Stimulated activated CD8-positive, alpha-beta memory T cell treated with anti-CD3 and anti-CD28 coated beads, Interleukin-7, amount 100 ng/mL, for 4 hours (primary cell): ENCODE data around the gene TOP3A.
"Not testable (repeated sequence)": the region's sequence is repeated elsewhere in the genome, so short reads cannot be mapped to it uniquely, and the experiment has no call there.

Experiments
- DNase-seq, 2 donors: peaks; one replicate each; pipeline ENCODE4 v3.0.0-alpha.2; 2020; ENCODE audit warnings: low read depth in 2 of 2

The TOP3A gene

GRCh38 chr17:18314731-18315561 is at the start of gene TOP3A, which contains the start of gene SMCR8:
TSS of gene TOP3A (minus strand) at chr17:18314994. CDS start at chr17:18314778, 216 bp downstream.
TSS of gene SMCR8 (plus strand) at chr17:18315293. CDS start at chr17:18315790, 497 bp downstream.
- DNase-seq, result peak; percentile 98 to 99

DNA sequence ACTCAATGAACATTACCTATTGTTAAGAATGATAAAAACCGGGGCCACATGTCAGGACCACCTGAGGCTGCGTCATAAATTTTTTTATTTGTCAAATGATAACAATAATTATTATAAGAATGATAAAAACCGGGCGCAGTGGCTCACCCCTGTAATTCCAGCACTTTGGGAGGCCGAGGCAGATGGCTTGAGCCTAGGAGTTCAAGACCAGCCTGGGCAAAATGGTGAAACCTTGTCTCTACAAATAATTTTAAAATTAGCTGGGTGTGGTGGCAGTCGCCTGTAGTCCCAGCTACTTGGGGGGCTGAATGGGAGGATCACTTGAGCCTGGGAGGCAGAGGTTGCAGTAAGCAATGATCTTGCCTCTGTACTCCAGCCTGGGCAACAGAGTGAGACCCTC is 49.4 kb upstream of the TOP3A start:
- DNase-seq, result no peak

- peak; percentile 73 to 87 for DNase-seq
Observed at GRCh38 chr17:18363101-18364049, 48.6 kb upstream of the TOP3A start, which contains the start of gene SHMT1. TSS of gene SHMT1 (minus strand) at chr17:18363550. CDS start at chr17:18355981, 7,569 bp downstream.

DNA sequence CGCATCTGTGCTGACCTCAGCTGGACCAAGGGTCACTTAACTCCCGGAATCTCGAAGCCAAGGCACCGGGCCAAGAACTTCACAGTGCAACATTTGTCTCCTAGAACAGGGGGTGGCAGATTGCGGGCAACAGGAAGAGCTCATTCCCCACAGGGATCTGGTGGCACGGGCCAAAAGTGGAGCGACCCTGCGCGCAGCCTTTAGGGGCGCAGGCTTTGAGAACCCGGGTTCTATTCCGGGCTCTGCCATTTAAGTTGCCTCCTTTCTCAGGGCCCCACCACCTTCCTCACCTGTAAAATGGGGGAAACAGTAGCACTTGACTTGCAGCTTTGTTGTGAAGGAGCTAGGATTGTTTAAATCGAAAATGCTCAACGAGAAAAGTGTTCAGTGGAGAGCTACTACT is 47.9 kb upstream of the TOP3A start:
- no peak for DNase-seq

DNA sequence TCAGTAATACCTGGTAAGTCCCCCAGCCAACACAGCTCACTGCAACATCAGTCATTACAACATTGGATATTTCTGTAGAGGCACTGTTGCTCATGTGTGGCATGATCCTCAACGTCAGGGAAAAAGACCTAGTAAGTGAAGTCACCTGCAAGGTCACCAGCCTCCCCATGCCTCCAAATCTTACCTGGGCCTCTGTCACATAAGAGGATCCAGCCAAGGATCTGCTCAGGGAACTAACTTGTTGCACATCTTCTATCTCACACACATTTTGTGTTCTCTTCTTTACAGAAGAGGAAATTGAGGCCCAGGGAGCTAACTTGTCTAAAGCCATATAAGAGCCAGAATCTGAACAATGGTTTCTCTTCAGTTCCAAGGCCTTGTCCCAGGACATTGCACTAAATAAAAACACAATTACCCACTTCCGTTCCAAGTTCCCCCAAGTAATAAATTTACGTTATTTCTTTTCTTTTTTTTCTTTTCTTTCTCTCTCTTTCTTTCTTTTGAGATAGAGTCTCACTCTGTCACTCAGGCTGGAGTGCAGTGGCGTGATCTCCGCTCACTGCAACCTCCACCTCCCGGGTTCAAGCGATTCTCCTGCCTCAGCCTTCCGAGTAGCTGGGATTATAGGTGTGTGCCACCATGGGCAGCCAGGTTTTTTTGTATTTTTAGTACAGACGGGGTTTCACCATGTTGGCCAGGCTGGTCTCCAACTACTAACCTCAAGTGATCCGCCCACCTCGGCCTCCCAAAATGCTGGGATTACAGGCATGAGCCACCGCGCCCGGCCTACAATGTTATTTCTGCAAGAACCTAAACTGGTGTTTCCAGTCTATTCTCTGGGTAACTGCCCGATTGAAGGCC is 47.3 kb upstream of the TOP3A start:
- DNase-seq, result no peak

- DNase-seq, result no peak
Observed at GRCh38 chr17:18360518-18360917, 45.7 kb upstream of the TOP3A start.

DNA sequence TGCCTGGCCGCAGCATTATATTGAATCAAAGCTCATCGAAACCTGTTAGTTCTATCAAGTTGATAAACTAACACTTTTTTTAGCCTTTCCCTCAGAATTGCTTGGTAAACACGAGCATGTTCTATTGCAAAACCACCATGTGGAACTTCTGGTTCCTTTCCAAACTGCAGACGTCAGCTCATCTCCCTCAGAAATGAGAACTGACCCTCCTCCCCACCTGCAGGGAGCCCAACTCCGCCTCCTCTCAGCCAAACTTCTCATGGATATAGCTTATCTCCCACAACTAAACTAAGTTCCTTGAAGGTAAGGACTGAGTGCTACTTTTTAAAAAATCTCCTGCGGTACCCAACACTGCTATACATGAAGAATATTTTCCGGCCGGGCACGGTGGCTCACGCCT is 41.8 kb upstream of the TOP3A start:
- DNase-seq, result no peak

DNA sequence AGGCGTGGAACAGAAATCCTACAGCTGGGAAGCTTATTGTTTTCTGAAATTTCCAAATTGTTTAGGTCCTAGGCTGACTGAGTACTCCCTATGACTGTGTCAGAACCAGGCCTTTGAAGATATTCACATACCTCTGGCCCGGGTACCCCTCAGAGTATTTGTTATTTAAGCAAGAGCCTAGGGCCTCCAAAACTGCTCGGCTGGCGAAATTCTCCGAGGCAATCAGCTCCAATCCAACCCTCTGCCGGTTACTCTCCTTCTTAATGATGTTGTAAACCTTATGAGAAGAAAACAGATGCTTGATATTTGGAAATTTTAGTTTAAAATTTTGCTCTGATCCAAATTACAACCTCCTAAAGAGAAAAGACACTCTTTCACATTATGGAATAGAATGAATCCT is 38.7 kb upstream of the TOP3A start:
- no peak for DNase-seq

- no peak for DNase-seq
Observed at GRCh38 chr17:18344021-18344420, 29.2 kb upstream of the TOP3A start.

- no peak for DNase-seq
Observed at GRCh38 chr17:18339933-18340332, 25.1 kb upstream of the TOP3A start.

- not testable (repeated sequence) for DNase-seq
Observed at GRCh38 chr17:18338158-18338557, 23.4 kb upstream of the TOP3A start.

DNA sequence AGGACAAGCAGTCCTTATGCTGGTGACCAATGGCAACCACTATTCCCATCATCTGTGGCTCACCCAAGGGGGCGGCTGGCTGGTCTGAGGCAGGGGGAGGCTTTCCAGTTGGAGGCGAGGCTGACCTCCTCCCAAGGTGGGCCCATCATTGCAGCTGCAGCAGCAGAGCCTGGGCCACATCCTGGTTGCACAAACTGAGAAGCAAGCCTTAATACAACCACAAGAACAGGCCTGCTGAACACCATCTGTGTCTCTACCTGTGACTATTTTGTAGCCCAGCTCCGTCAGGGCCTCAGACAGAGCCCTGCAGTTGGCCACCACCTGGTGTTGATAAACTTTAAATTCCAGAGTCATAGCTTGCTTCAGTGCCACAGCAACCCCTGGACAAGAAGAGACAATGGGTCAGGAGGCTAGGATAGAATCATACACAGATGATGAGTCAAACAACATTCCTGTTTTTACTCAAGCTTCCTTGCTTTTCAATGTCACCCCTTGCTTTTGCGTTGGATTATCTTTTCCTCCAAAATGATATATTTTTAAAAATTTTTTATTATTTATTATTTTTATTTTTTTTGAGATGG is 18.2 kb upstream of the TOP3A start:
- no peak for DNase-seq

GRCh38 chr17:18331879-18332278 is 17.1 kb upstream of the TOP3A start:
- DNase-seq, result no peak

GRCh38 chr17:18328643-18329204 is 13.9 kb upstream of the TOP3A start:
- no peak for DNase-seq

DNA sequence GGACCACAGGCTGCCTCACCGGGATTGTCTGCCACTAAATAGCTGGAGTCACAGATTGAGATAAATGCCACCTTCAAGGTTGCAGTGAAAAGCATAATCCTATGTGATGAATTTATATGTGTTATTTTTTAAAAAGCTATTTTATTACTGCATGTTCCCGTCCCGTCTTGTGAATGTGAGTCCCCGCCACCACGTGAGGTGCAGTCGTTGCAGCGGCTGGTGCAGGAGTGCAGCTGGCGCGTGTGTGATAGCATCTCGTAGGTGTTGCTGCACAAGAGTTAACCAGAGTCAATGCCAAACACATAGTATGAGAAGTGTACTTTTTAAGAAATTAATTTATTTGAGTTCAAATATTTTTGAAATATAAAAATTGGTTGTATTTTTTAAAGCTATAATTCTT is 12.8 kb upstream of the TOP3A start:
- DNase-seq, result no peak

DNA sequence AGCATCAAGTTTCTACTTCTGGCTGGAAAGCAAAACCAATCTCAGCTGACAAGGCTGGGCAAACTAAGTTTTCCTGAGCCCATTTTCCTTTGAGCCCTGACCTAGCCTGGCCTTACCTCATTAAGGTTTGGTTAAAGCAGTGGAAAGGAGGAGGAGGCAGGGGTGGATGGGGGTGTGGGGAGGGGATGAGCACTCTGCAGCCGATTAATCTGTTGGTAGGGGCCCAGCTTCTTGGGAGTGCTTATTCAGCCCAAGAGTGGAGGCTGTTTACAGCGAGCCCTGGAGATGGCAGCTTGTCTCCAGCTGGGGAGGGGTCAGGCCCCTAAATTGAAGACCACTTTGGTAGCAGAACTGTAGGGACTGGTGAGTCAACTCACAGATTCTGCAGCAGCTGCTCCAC is 12.3 kb upstream of the TOP3A start:
- DNase-seq, result no peak

DNA sequence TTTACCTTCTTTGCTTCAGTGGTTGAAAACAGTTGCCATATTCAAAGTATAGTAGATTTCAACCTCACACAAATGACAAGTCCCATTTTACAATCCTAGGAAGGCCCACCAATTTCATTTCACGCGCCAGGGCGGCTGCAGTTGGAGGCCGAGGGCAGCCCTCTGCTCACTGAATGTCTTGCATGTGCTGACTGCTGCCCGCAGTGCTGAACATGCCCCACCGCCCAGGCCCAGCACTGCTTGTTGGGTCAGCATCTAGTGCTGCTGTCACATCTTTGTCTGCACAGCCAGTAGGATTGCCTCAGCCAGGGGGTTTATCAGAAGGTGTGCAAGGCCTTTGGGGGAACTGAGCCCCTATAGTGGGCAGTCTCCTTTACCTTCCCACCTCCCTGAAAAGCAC is 11.8 kb upstream of the TOP3A start:
- no peak for DNase-seq

DNA sequence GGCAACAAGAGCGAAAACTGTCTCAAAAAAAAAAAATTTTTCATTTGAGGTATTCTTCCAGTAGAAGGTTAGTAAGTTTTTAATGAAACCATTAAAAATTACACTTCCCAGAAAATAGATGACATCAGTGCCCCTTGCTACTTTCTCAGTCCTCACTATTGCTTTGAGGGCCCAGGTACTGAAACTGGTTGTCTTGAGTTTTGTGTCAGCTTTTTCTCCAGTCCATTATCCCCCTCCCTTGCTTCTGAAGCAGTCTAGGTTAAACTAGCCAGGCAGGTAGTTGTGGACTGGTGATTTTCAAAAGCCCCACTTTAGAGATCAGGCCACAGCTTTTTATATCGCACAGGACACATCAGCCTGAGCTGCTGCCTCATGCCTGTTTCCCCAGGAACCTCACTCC is 11.2 kb upstream of the TOP3A start:
- no peak for DNase-seq

- DNase-seq, result no peak
Observed at GRCh38 chr17:18324140-18325050, 9.6 kb upstream of the TOP3A start.
